Measurements from ENCODE around the gene CDH26. TPM values are rescaled to one million over a fixed set of nuclear protein-coding genes. Genes with fewer than 3 reads are reported as not detected.

Gene CDH26
- total RNA-seq, 1 experiment from 2014 or later: not detected

- no peak for DNase-seq (ENCODE audit: low read depth)
These were observed 26.9 kb downstream of the CDH26 start for GRCh38 chr20:59985164-59985563.

DNA sequence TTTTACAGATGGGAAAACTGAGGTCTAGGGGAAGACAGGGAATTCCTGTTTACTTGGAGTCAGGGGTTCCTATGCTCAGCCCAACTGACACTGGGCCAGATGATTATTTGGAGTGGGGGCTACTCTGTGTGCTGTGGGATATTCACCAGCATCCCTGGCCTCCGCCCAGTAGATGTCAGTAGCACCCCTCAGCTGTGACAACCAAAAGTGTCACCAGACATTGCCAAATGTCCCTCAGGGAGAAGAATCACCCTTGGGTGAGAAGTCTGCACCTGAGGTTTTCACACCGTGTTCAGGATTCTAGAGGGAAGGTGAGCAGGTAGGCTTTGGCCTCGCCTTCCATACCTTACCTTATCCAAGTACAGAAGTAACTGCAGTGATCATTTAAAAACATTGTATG lies 27.6 kb downstream of the CDH26 start:
- DNase-seq (ENCODE audit: low read depth): no peak

GRCh38 chr20:59987135-59987534 lies 28.9 kb downstream of the CDH26 start:
- no peak for DNase-seq (ENCODE audit: low read depth)

GRCh38 chr20:59988141-59988540 lies 29.9 kb downstream of the CDH26 start:
- DNase-seq (ENCODE audit: low read depth): peak; percentile 11

DNA sequence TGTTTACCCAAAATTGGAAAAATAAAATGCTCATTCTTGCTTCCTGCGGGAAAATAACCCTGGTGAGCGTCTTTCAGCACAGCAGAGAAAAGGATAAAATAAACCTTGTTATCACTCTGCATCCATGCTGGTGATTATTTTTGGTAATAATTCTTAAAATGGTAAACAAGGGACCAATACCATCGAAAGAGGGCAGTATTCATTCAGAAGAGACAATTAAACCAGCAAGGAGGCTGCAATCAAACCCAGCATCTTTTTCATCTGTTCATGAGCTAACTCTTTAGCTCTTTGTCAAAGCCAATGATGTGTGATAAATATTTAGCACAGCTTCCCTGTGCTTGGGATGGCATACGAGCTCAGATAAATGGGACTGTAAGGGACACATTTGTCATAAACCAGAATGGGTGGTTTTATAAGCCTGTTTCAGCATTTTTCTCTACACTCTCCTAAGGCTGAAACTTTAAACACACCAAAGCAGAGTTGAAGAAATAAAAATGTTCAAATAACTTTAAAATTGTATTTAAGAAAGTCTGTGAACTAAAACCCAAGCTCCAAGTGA lies 34.4 kb downstream of the CDH26 start:
- no peak for DNase-seq (ENCODE audit: low read depth)

GRCh38 chr20:59993736-59994430 lies 35.7 kb downstream of the CDH26 start:
- no peak for DNase-seq (ENCODE audit: low read depth)

- no peak for DNase-seq (ENCODE audit: low read depth)
These were observed 36.5 kb downstream of the CDH26 start for GRCh38 chr20:59994697-59995122.

DNA sequence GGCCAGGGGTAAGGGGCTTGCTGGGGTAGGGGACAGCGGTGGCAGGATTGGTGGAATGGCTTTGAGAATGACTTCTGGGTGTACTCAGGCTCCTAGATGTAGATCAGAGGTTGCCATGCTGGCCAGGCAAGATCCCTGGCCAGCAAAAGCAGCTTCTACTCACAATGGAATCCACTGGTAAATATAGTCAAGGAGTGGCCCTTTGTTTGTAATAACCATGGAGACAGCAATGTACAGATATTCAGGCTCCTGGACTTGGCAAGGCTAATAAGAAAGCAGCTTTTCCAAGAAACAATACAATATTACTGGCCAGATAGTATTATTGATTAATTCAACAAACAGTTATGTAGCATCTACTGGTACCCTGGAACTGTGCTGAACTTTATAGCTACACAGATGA lies 37.9 kb downstream of the CDH26 start:
- DNase-seq (ENCODE audit: low read depth): no peak

DNA sequence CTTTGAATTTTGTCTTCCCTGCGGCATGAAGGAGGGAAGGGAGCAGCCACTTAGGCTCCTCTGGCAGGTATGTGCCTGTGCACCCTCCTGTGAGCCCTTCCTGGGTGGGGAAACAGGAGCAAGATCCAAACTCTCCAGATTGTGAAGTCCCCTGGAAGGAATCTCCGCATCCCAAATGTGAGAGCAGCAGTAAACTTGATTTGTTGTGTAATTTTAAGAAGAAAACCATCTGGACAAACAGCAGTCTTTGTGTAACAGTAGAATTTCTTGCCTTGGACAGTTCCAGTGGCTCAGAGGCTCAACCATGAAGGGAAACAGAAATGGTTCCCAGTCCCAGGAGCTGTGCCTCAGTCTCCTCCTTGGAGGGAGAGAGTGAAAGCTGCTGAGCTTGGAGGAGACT lies 39.7 kb downstream of the CDH26 start:
- no peak for DNase-seq (ENCODE audit: low read depth)

GRCh38 chr20:59999502-59999901 lies 41.3 kb downstream of the CDH26 start:
- DNase-seq (ENCODE audit: low read depth): no peak

DNA sequence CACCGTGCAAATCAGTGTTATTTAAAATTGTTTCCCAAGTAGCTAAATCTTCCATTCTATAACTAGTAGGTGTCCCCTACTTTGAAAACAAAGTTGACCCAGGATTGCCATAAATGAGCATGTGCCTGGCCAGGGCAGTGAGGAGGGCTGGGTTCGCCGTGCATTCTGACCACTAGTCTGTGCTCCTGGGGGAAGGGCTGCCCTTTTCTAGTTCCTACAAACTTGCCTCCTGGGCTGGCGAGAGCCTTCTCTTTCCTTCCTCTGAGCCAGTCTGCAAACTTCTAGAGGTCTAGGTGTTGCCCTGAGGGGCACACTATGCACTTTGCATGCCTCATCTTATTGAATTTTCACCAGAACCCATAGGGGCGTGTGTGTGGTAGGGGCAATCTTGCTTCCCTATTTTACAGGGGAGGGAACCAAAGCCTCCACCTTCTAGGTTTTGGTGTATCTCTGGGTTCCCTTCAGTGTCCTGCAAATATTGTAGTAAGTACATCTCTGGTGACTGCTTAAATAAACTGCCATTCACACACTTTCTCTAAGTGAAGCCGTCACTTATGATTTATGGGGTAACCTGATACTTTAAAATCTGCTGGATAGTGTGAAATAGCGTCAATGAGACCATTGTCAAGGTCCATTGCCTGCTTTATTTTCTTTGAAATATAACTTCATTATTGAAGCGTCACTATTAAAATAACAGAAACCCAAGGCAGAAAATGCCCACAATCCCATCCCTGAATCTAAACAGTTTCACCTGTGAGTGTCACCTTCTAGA lies 42.2 kb downstream of the CDH26 start:
- no peak for DNase-seq (ENCODE audit: low read depth)

GRCh38 chr20:60001108-60001507 lies 42.9 kb downstream of the CDH26 start:
- no peak for DNase-seq (ENCODE audit: low read depth)

- DNase-seq (ENCODE audit: low read depth): no peak
These were observed 45.6 kb downstream of the CDH26 start for GRCh38 chr20:60003776-60004175.

DNA sequence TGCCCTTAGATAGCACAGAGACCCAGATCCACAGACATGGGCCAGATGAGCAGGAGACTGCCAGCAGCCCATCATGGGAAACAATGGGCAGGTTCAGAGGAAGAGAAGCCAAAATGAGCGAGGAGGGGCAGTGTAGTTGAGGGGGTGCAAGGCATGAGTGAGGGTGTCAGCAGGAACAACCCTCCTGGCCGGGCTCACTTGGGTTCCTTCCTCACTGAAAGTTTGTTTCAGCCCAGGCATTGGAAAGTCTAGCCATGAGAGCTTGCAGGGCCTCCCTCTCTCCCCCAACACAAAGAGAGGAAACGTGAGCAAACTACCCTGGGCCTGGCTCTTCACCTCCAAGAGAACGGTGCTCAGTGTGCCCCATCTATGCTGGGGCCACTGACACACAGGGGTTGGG lies 48.0 kb downstream of the CDH26 start:
- DNase-seq (ENCODE audit: low read depth): no peak

GRCh38 chr20:60007464-60007863 lies 49.2 kb downstream of the CDH26 start:
- DNase-seq (ENCODE audit: low read depth): no peak

DNA sequence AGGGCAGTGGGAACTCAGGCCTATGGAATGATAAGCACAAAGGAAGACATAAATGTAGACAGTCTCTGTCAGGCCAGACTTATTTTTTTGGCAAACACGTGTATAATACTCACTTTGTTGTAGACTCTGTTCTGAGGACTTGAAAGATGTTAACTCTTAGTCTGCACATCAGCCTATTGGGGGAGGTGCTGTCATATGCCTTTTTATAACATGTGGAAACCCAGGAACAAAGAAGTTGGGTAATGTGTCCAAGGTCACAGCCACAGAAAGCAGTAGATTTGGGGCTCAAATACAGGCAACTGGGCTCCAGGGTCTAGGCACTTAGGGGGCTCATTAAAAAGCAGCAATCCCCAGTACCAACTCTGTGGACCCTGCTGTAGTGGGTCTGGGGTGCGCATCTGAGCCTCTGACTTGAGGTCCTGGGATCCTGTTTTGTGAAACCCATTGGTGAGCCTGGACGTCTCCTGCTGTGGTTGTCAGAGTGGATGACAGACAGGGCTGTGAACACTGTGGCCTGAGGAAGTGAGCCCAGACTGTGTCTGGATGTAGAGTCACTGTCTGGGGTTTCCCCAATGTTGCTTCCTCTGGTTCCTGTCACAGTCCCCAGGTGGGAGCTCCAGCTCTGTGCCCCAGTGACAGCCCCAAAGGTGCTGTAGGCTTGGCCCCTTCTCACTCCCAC lies 50.0 kb downstream of the CDH26 start:
- no peak for DNase-seq (ENCODE audit: low read depth)

GRCh38 chr20:60009318-60009717 lies 51.1 kb downstream of the CDH26 start:
- DNase-seq (ENCODE audit: low read depth): no peak

DNA sequence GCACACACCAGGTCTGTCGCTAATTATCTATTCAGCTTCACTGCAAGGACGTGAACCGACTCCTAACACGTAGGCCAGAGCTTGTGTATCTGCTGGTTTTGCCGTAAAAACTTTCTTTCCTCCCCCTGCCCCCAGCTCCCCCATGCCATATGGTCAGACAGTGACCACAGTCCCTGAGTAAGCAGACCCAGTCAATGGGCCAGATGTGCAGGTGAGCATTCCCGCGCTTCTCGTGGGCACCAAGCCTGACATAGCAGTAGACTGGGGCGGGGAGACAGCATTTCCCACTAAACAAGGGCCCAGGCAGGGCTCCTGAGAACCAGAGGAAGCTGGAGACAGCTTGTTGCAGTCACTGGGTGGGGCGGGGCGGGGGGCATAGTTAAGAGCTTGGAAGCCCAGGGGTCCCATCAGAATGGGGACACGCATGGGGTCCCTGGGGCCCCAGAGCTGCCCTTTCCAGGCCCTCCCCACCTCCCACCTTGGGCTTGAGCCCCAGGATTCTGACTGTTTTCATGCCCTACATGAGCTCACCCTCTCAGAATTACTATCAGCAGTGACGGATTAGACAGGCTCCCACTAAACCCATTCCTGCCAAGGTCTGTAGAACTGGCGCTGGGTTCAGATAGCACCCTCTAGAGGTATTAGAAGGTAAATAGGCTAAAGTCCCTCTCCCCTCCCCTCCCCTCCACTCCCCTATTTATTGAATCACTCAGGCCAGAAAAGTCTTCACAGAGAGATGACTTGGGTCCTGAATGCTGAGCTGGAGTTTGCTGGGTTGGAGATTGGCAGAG lies 51.8 kb downstream of the CDH26 start:
- no peak for DNase-seq (ENCODE audit: low read depth)

DNA sequence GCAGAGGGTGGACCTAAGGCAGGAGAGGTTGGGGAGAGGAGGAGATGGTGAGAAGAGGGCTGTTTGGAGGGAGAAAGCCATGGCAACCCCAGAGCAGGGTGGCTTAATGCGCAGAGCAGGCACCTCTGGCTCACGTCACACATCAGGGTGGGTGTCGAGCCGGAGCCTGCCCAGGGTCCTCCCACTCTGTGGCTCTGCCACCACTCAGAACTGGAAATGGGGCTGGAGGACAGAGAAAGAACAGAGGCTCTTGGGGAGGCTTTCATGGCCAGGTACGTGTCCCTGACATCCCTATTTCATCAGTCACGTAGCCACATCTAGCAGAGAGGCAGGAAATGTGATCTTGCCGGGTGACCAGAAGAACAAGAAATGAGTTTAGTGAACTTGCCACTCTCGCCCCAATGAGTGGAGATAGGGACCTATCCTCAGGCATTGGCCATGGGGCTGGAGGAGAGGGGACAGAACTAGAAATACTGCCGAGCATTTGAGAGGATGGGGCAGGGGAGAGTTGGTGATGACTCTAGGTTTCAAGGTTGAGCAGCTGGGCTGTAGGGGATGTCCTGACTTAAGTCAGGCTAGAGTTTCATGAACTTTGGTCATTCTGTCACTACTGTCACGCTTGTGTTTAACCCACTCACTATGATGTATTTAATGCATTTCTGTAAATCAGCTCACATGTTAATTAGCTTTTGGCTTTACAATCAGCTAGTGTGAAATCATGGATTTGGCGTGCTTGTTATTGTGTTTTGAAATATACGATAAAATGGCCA lies 52.7 kb downstream of the CDH26 start:
- DNase-seq (ENCODE audit: low read depth): no peak

- DNase-seq (ENCODE audit: low read depth): peak; percentile 5
These were observed 53.6 kb downstream of the CDH26 start for GRCh38 chr20:60011512-60012507.

Data from RPMI7951 (cell line).